SJCRH30 (cell line): Measurements from ENCODE around the gene GRB2. TPM values are rescaled to one million over a fixed set of nuclear protein-coding genes. Genes with fewer than 3 reads are reported as not detected.
"Not testable (repeated sequence)": the region's sequence is repeated elsewhere in the genome, so short reads cannot be mapped to it uniquely, and the experiment has no call there.

Source experiments
- DNase-seq, 2 experiments: peaks; one replicate each; pipeline ENCODE4 v3.0.0-alpha.2; 2015 to 2020
- H3K27ac ChIP-seq: fragments of 250-450 bp; sonication (Bioruptor Pico); 2 replicates; pipeline ENCODE4 v1.5.1; 2020; ENCODE audit warnings: mild to moderate bottlenecking, moderate library complexity
- H3K27me3 ChIP-seq: fragments of 250-450 bp; sonication (Bioruptor Pico); 2 replicates; pipeline ENCODE4 v1.5.1; 2020; ENCODE audit warnings: mild to moderate bottlenecking, moderate library complexity
- H3K36me3 ChIP-seq: fragments of 250-450 bp; sonication (Bioruptor Pico); 2 replicates; pipeline ENCODE4 v1.5.1; 2020; ENCODE audit warnings: mild to moderate bottlenecking, moderate library complexity
- H3K4me1 ChIP-seq: fragments of 250-450 bp; sonication (Bioruptor Pico); 2 replicates; pipeline ENCODE4 v1.5.1; 2020; ENCODE audit warnings: mild to moderate bottlenecking, moderate library complexity
- H3K4me3 ChIP-seq: fragments of 250-450 bp; sonication (Bioruptor Pico); 2 replicates; pipeline ENCODE4 v1.5.1; 2020; ENCODE audit warnings: mild to moderate bottlenecking, moderate library complexity
- H3K9me3 ChIP-seq: fragments of 250-450 bp; sonication (Bioruptor Pico); replicated peaks from 2 replicates; pipeline ENCODE4 v1.5.1; 2020; ENCODE audit warnings: mild to moderate bottlenecking, moderate library complexity
- total RNA-seq: library from RNA; depleted of rRNA; stranded (reverse); fragments of >200 nt; shearing (Covaris generic); gene quantifications from 2 replicates; pipeline ENCODE4 v1.2.3, GENCODE V29; 2014

GRB2 gene
- total RNA-seq, 1 experiment from 2014 or later: 91.8 TPM

DNA sequence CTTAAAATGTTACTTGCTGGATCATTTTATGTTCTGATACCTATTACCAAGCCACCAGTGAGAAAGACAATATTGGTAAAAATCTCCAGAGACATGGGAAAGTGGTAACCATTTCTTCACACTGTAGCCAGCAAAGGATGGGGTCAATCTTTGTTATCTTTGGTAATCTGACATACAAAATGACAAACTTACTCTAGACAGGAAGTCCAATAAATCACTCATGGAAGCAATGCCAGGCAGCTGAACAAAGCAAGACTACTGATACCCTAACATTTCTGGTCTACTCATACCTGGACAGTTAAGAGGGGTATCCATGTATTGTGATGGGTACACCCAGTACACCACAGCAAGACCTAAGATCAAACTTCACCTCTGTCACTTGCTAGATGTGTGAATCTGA is 19.0 kb downstream of the GRB2 start:
- peaks cover 7% of the 10 kb centered on the region for H3K36me3 ChIP-seq
- H3K4me1 ChIP-seq: no peaks in the 10 kb centered on the region
- no peak overlapping the region for H3K27ac ChIP-seq
- no peak for DNase-seq
- no peak overlapping the region for H3K4me3 ChIP-seq
- H3K9me3 ChIP-seq: no peaks in the 10 kb centered on the region
- no peaks in the 10 kb centered on the region for H3K27me3 ChIP-seq

GRCh38 chr17:75384751-75385150 is 20.7 kb downstream of the GRB2 start:
- H3K27ac ChIP-seq: no peak overlapping the region
- no peak overlapping the region for H3K4me3 ChIP-seq
- H3K9me3 ChIP-seq: no peaks in the 10 kb centered on the region
- H3K36me3 ChIP-seq: peaks cover 7% of the 10 kb centered on the region
- H3K27me3 ChIP-seq: no peaks in the 10 kb centered on the region
- no peaks in the 10 kb centered on the region for H3K4me1 ChIP-seq
- DNase-seq: no peak

- Histone ChIP-seq H3K27ac (no peak overlapping the region), H3K4me3 (no peak overlapping the region), H3K9me3 (no peaks in the 10 kb centered on the region), H3K27me3 (no peaks in the 10 kb centered on the region), H3K36me3 (peaks cover 7% of the 10 kb centered on the region), H3K4me1 (no peaks in the 10 kb centered on the region)
- no peak for DNase-seq
These were observed 21.7 kb downstream of the GRB2 start for GRCh38 chr17:75383842-75384195.

- H3K27ac ChIP-seq: no peak overlapping the region
- H3K9me3 ChIP-seq: no peaks in the 10 kb centered on the region
- no peaks in the 10 kb centered on the region for H3K36me3 ChIP-seq
- no peaks in the 10 kb centered on the region for H3K27me3 ChIP-seq
- H3K4me3 ChIP-seq: no peak overlapping the region
- no peak for DNase-seq
- H3K4me1 ChIP-seq: no peaks in the 10 kb centered on the region
These were observed 24.7 kb downstream of the GRB2 start for GRCh38 chr17:75380750-75381149.

- Histone ChIP-seq H3K27ac (no peak overlapping the region), H3K4me3 (no peak overlapping the region), H3K36me3 (no peaks in the 10 kb centered on the region), H3K27me3 (no peaks in the 10 kb centered on the region), H3K4me1 (no peaks in the 10 kb centered on the region), H3K9me3 (no peaks in the 10 kb centered on the region)
- no peak for DNase-seq
These were observed 25.2 kb downstream of the GRB2 start for GRCh38 chr17:75380315-75380714.

DNA sequence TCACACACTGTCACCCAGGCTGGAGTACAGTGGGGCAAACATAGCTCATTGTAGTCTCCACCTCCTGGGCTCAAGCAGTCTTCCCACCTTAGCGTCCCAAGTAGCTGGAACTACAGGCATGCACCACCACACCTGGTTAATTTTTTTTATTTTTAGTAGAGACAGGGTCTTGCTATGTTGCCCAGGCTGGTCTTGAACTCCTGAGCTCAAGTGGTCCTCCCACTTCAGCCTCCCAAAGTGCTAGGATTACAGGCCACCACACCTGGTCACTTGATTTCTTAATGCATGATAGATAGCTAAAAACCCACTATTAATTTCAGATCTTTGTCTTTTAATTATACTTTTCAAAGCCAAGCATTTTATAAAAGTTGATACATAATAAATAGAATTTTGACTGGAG is 26.1 kb downstream of the GRB2 start:
- H3K9me3 ChIP-seq, H3K4me1 ChIP-seq, H3K36me3 ChIP-seq, H3K27me3 ChIP-seq, H3K27ac ChIP-seq, H3K4me3 ChIP-seq, DNase-seq: not testable (repeated sequence)

DNA sequence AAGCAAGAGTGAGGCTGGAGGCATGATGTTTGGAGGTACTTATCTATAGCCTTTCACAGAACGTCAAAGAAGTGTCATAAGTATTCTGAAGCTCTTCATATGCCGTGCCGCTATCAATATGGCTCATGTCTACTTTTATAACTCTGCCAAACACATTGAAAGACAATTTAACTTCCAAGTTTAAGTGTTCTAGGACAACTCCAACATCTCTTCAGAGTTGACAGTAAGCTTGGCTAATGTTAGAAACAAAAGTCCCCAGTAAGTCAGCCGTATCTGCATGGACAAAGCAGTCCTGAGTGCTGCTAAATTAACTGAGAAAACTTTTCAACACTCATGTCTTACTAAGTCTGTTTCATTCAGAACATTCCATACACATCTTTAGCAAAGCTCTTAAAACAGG is 32.2 kb downstream of the GRB2 start:
- no peak overlapping the region for H3K4me3 ChIP-seq
- no peak for DNase-seq
- no peak overlapping the region for H3K27ac ChIP-seq

DNA sequence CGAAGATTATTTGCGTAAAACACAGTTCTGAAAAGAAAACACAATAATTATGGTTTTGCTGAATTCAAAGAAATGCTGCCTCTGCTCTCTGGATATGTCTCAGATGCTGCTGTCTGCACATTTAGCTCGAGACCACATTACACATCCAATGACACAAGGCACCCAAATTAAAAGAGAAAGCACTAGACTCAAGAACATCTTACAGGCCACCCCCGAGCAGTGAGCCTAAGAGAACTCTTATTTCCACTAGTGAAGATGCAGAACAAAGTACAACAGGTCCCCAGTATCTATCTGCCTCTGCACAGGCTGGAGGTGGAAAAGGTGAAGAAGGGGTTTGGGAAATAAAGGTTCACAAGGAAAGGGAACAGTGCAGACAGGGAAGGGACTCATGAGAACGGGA is 33.5 kb downstream of the GRB2 start:
- Histone ChIP-seq H3K4me3 (no peak overlapping the region), H3K9me3 (no peaks in the 10 kb centered on the region), H3K27ac (no peak overlapping the region), H3K36me3 (no peaks in the 10 kb centered on the region), H3K4me1 (peaks cover 22% of the 10 kb centered on the region), H3K27me3 (no peaks in the 10 kb centered on the region)
- no peak for DNase-seq

More for the DNA sequence above, 32.2 kb downstream of the GRB2 start:
- Histone ChIP-seq H3K36me3 (no peaks in the 10 kb centered on the region), H3K27me3 (no peaks in the 10 kb centered on the region), H3K9me3 (no peaks in the 10 kb centered on the region), H3K4me1 (peaks cover 10% of the 10 kb centered on the region)

GRCh38 chr17:75371339-75371738 is 34.1 kb downstream of the GRB2 start:
- peaks cover 28% of the 10 kb centered on the region for H3K4me1 ChIP-seq
- no peak overlapping the region for H3K4me3 ChIP-seq
- H3K9me3 ChIP-seq: no peaks in the 10 kb centered on the region
- H3K27ac ChIP-seq: no peak overlapping the region
- DNase-seq: no peak
- H3K36me3 ChIP-seq: no peaks in the 10 kb centered on the region
- H3K27me3 ChIP-seq: no peaks in the 10 kb centered on the region

DNA sequence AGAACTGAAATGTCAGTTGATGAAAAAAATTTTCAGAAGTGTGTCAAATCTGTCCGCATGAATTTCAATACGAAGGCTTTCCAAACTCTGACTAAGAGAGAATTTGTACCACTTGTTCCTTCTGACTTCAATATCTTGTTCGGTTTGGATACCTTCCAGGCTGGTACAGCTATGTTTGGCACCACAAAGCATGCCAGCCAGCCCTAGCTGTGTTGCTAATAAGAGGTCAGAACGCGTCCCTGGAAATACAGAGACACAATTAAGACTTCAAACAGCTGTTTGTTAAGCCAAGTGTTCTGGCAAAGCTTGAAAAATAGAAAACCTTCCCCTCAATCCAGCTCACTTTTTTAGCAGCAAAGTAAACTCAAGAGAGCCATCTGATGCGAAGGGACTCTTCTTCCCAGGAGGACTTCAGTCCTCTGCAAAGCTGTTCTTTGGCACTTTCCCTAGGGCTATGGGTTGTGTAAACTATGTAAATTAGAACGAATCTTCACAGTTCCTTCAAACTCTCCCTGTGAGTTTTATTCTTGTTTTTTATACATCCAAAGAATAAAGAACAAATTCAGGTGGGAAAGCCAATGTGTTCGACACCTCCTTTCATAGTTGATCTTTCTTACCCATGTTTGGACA is 35.1 kb downstream of the GRB2 start:
- Histone ChIP-seq H3K4me1 (peaks cover 36% of the 10 kb centered on the region), H3K36me3 (no peaks in the 10 kb centered on the region), H3K27ac (no peak overlapping the region), H3K4me3 (no peak overlapping the region), H3K9me3 (no peaks in the 10 kb centered on the region), H3K27me3 (no peaks in the 10 kb centered on the region)
- no peak for DNase-seq

DNA sequence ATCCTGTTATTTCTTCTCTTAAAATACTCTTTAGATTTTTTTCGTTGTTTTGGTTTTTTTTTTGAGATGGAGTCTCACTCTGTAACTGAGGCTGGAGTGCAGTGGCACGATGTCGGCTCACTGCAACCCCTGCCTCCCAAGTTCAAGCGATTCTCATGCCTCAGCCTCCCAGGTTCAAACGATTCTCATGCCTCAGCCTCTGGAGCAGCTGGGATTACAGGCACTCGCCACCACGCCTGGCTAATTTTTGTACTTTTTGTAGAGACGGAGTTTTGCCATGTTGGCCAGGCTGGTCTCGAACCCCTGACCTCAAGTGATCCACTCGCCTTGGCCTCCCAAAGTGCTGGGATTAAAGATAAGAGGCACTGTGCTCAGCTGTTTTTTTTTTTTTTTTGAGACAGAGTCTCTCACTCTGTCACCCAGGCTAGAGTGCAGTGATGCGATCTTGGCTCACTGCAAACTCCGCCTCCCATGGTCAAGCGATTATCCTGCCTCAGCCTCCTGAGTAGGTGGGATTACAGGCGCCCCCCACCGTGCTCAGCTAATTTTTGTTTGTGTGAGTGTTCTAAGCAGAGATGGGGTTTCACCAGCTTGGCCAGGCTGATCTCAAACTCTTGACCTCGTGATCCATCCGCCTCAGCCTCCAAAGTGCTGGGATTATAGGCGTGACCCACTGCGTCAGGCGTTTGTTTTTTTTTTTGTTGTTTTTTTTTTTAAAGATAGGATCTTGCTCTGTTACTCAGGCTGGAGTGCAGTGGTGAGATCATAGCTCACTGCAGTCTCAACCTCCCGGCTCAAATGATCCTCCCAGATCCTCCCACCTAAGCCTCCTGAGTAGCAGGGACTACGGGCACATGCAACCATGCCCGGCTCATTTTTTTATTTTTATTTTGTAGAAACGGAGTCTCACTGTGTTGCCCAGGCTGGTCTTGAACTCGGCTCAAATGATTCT is 37.4 kb downstream of the GRB2 start:
- not testable (repeated sequence) for H3K4me3 ChIP-seq, H3K36me3 ChIP-seq, H3K27ac ChIP-seq, H3K9me3 ChIP-seq, H3K27me3 ChIP-seq
- H3K4me1 ChIP-seq: peaks cover 54% of the 10 kb centered on the region
- DNase-seq: peak; percentile 77 to 79

DNA sequence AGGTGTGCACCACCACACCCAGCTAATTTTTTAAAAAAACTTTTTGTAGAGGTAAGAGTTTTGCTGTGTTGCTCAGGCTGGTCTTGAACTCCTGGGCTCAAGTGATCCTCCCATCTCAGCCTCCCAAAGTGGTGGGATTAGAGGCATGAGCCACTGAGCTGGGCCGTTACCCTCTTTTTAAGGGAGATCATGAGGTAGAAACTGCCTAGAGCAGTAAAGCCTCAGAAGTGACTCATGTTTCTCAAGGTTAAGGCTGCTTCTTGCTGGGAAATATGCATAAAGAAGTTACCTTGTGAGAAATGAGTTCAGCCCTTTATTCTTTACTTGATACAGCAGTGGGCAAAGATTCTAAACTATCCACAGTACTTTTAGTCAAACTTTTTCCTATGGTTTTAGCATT is 38.2 kb downstream of the GRB2 start:
- peaks cover 56% of the 10 kb centered on the region for H3K4me1 ChIP-seq
- no peaks in the 10 kb centered on the region for H3K36me3 ChIP-seq
- no peak overlapping the region for H3K4me3 ChIP-seq
- no peaks in the 10 kb centered on the region for H3K27me3 ChIP-seq
- H3K9me3 ChIP-seq: no peaks in the 10 kb centered on the region
- no peak overlapping the region for H3K27ac ChIP-seq
- DNase-seq: no peak

- Histone ChIP-seq H3K4me1 (peaks cover 56% of the 10 kb centered on the region), H3K4me3 (no peak overlapping the region), H3K36me3 (no peaks in the 10 kb centered on the region), H3K27me3 (no peaks in the 10 kb centered on the region), H3K9me3 (no peaks in the 10 kb centered on the region), H3K27ac (no peak overlapping the region)
- DNase-seq: peak in 1 of 2 experiments; percentile 29
These were observed 39.0 kb downstream of the GRB2 start for GRCh38 chr17:75366432-75366831.

GRCh38 chr17:75365931-75366275 is 39.6 kb downstream of the GRB2 start:
- Histone ChIP-seq H3K27me3 (no peaks in the 10 kb centered on the region), H3K4me3 (no peak overlapping the region), H3K27ac (no peak overlapping the region), H3K4me1 (peaks cover 56% of the 10 kb centered on the region), H3K36me3 (no peaks in the 10 kb centered on the region), H3K9me3 (no peaks in the 10 kb centered on the region)
- no peak for DNase-seq

- Histone ChIP-seq H3K9me3 (no peaks in the 10 kb centered on the region), H3K4me1 (peaks cover 50% of the 10 kb centered on the region), H3K4me3 (no peak overlapping the region), H3K27ac (no peak overlapping the region), H3K27me3 (no peaks in the 10 kb centered on the region), H3K36me3 (no peaks in the 10 kb centered on the region)
- peak; percentile 62 to 75 for DNase-seq
These were observed 40.2 kb downstream of the GRB2 start for GRCh38 chr17:75365009-75365930.
